GM12872 (cell line): ENCODE results near the gene CNTN1.

ENCODE experiments used
- TF ChIP-seq, protein P1 (sequence below): IDR thresholded peaks from 3 replicates; pipeline ENCODE4 v1.5.1; 2011; ENCODE audit warnings: low read depth, mild to moderate bottlenecking, low read length, moderate library complexity; ENCODE audit not compliant: insufficient read depth

CNTN1 gene

GRCh38 chr12:40843495-40843894, 151.3 kb downstream of the CNTN1 start:
- TF ChIP-seq, protein P1, sequence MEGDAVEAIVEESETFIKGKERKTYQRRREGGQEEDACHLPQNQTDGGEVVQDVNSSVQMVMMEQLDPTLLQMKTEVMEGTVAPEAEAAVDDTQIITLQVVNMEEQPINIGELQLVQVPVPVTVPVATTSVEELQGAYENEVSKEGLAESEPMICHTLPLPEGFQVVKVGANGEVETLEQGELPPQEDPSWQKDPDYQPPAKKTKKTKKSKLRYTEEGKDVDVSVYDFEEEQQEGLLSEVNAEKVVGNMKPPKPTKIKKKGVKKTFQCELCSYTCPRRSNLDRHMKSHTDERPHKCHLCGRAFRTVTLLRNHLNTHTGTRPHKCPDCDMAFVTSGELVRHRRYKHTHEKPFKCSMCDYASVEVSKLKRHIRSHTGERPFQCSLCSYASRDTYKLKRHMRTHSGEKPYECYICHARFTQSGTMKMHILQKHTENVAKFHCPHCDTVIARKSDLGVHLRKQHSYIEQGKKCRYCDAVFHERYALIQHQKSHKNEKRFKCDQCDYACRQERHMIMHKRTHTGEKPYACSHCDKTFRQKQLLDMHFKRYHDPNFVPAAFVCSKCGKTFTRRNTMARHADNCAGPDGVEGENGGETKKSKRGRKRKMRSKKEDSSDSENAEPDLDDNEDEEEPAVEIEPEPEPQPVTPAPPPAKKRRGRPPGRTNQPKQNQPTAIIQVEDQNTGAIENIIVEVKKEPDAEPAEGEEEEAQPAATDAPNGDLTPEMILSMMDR = no peak

GRCh38 chr12:40853221-40853620, 161.0 kb downstream of the CNTN1 start:
- TF ChIP-seq, protein P1 = no peak

DNA sequence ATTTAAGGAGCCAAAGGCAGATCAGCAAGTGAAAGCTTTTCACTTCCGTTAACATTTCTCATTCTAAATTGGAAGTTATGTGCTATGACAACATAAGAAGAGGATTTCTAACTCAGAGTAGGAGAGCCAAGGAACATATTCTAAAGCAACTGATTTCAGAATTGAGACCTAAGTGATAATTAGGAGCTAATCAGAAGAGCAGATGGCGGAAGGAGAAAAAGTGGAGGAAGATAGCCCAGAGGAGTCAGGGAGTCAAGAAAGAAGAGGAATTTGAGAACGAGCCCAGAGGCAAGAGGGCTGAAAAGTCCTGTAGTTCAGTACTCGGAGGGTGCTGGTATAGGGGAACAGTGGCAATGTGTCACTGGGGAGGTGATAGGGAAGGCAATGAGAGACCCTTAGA, 162.4 kb downstream of the CNTN1 start:
- TF ChIP-seq, protein P1 = no peak

DNA sequence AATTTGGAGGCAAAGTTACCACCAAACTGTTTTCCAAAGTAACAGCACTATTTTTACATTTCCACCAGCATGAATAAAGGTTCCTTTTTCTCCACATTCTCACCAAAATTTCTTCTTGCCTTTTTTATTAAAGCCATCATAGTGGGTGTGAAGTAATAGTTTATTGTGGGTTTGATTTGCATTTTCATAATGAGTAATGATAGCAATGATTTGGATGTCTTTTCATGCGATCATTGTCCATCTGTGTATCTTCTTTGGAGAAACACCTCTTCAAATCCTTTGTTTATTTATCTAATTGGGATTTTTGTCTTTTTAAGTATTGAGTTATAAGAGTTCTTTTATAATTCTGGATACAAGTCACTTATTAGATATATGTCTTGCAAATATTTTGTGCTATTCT, 172.7 kb downstream of the CNTN1 start:
- TF ChIP-seq, protein P1 = no peak

- TF ChIP-seq, protein P1 = no peak
These were observed 178.7 kb downstream of the CNTN1 start for GRCh38 chr12:40870981-40871380.

- TF ChIP-seq, protein P1 = no peak
These were observed 182.6 kb downstream of the CNTN1 start for GRCh38 chr12:40874868-40875267.

- TF ChIP-seq, protein P1 = no peak
These were observed 197.1 kb downstream of the CNTN1 start for GRCh38 chr12:40889329-40889728.

GRCh38 chr12:40892528-40892927, 200.3 kb downstream of the CNTN1 start:
- TF ChIP-seq, protein P1 = no peak
